OCI-M2 (cell line): ENCODE results near the gene IL1RN.

Experiments used
- DNase-seq: peaks from one replicate; lab custom pipeline; 2025; ENCODE audit not compliant: unreplicated experiment; lab: John Stamatoyannopoulos, UW

The IL1RN gene

DNA sequence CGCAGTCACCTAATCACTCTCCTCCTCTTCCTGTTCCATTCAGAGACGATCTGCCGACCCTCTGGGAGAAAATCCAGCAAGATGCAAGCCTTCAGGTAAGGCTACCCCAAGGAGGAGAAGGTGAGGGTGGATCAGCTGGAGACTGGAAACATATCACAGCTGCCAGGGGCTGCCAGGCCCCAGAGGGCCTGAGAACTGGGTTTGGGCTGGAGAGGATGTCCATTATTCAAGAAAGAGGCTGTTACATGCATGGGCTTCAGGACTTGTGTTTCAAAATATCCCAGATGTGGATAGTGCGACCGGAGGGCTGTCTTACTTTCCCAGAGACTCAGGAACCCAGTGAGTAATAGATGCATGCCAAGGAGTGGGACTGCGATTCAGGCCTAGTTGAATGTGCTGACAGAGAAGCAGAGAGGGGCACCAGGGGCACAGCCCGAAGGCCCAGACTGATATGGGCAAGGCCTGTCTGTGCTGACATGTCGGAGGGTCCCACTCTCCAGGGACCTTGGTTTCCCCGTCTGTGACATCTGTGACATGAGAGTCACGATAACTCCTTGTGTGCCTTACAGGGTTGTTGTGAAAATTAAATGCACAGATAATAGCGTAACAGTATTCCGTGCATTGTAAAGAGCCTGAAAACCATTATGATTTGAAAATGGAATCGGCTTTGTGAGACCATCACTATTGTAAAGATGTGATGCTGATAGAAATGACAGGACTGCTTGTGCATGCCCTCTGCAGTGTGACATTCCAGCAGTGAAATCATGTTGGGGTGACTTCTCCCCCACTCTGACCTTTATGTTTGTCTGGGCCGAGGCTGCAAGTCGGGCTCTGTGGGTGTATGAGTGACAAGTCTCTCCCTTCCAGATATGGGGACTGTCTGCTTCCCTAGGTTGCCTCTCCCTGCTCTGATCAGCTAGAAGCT lies 510 bp downstream of the IL1RN start:
- DNase-seq: no peak

- no peak for DNase-seq
Observed at GRCh38 chr2:113129519-113130078, 2.2 kb downstream of the IL1RN start.

- no peak for DNase-seq
Observed at GRCh38 chr2:113131352-113132185, 4.2 kb downstream of the IL1RN start.

GRCh38 chr2:113132414-113133021 lies 5.1 kb downstream of the IL1RN start:
- DNase-seq: no peak

GRCh38 chr2:113133704-113134598 lies 6.6 kb downstream of the IL1RN start:
- no peak for DNase-seq

DNA sequence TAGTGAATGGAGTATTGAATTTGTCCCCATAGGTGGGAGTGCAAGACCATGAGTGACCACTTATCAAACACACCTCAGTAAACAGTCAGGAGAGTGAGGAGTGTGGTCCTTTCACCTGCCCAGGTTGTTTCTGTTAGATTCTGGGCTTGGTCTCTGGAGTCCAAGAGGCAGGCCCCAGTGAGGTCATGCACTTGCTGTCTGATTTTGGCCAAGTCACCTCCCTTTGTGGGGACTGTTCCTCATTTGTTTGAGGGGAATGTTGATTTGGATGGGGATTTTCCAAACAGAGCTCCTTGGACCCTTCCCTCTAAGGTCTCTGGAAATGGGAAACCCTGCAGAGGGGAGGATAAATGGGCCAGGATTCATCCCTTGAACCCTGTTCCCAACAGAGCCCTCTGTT lies 7.3 kb downstream of the IL1RN start:
- no peak for DNase-seq

DNA sequence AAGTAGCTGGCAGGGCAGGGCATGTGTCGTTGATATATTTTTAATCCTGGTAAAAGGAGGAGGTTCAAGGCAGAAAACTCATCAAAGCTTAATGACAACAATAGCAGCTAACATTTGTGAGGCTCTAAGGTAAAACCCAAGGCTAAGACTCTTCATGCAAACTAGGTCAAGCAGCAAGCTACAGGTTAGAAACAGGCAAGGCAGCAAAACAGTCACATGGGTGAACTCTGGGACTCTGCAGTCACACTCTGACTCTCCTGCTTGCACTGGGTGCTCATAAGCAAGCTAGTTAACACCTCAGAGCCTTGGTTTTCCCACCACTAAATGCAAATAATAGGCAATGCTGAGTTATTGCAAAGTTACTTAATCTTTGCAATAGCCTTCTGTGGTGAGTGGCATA lies 7.9 kb downstream of the IL1RN start:
- no peak for DNase-seq

DNA sequence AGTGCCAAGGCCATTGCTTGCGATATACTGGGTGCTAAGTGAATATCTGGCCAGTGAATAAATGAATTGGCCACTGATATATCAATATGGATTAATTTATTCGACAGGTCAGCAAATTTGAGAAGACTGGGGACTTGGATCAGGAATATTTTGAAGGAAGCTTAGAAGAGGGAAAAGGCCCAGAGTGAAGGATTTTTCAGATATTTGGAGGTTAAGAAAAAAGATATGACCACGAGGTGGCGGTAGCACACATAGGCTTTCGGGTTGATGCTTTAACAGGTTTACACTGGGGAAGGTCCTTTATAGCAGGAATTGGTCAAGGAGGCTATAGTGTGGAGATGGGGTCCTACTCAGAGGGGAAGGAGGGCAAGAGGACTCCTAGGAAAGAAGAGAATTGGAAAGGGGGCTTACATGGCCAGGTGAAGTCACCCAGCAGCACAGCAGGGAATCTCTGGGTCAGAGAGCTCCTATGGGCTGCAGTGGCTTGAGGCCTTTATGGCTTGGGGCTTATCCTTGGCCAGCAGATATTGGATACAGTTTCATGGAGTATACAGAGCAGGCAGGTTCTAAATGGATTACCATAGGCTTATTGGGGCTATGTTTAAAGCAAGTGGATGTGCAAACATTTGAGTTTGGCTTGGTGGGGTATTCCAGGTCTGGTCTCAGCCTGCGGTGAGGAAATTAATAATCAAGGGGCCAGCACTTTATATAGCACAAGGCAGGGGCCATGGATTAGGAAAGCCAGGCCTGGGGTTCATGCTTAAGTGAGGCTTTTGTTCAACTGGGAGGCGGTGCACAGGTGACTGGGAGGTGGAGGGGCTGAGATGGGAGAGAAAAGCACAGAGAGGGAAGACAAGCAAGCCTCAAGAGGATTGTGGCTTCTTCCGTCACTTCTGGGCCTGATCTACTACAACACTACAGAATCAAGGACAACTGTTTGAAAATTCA lies 9.7 kb downstream of the IL1RN start:
- no peak for DNase-seq

DNA sequence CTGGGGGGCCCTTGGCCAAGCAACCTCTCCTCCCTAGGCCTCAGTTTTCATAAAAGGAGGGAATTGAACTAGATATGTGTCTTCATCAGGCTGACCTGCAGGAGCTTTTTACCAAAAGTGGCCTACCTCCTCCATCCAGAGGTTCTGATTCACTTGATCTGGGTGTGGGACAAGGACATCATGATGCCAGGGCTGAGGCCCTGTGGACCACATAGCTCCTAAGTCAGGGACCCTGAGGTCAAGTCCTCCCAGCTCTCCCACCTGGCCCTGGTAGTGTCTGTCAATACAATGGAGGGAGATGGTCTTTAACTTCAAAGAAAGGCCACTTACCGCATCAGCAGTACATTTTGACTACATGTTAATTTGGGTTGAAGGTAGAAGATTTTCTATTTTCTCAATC lies 10.4 kb downstream of the IL1RN start:
- DNase-seq: no peak

GRCh38 chr2:113138428-113139322 lies 11.3 kb downstream of the IL1RN start:
- no peak for DNase-seq

DNA sequence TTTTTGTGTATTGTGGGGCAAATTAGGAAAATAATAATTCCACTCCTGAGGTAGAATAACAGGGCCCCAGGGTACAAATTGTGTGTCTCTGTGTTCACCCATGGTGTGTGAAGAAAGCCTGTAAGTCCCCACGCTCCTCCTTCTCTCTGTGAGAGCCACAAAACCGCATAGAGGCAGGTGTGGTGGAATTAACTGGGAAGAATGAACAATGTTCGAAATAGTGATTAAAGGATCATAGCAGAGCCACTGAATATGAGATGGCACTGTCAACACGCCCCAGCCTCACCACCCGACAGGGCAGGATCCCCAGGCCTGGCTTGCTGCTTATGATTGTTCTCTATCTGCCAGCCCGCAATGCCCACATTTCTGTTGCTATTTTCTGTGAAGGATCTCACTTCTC lies 14.1 kb downstream of the IL1RN start:
- no peak for DNase-seq

GRCh38 chr2:113142290-113142689 lies 14.9 kb downstream of the IL1RN start:
- DNase-seq: no peak

GRCh38 chr2:113144259-113144658 lies 16.9 kb downstream of the IL1RN start:
- no peak for DNase-seq

GRCh38 chr2:113148606-113149552 lies 21.5 kb downstream of the IL1RN start:
- no peak for DNase-seq

DNA sequence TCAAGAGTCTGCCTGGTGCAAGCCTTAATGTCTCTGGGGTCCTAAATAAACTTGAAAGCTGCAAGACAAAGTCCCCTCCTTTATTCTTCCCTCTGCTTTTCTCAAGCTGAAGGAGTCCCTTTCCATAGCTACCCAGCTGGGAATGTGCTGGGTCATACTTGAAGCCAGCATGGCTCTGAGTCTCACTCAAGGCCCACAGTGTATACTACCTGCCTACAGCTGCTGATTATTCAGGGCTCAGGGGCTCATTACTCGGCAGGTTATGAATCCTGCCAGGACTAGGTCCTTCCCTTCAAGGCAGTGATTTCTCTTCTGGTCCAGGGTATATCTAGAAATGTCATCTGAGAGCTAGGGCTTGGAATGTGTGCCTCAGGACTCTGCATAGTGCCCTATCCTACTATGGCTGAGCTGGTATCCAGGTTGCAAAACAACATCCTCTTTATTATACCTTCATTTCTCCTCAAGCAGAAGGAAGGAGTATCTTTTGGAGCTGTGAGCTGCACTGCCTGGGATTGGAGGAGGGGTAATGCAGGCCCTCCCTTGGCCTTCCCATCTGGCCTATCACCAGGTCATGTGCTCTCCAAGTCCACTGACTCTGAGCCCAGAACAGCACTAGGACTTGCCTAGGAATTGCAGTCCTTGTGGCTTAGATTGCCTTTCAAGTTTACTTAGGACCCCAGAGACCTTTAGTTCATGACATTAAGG lies 22.3 kb downstream of the IL1RN start:
- no peak for DNase-seq

GRCh38 chr2:113150258-113150601 lies 22.8 kb downstream of the IL1RN start:
- no peak for DNase-seq

DNA sequence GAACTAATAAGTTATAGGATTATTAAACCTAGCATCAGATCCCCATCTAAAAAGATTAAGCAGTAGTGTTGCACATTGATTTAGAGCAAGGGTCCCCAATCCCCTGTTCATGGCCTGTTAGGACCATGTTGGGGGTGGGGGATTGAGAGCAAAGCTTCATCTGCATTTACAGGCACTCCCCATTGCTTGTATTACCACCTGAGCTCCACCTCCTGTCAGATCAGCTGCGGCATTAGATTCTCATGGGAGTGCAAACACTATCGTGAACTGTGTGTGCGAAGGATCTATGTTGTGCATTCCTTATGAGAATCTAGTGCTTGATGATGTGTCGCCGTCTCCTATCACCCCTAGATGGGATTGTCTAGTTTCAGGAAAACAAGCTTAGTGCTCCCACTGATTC lies 27.9 kb downstream of the IL1RN start:
- DNase-seq: no peak
